Common myeloid progenitor, CD34-positive (primary cell): ENCODE data around the gene NR2F6.
A peak's percentile ranks its signal among the peaks of the same experiment; 100 is the strongest.

ENCODE experiments used
- CTCF ChIA-PET: fragments of 350-600 bp; sonication (Branson Sonifier 250); formaldehyde crosslinking; loops from one replicate; lab custom pipeline; 2021; ENCODE audit warnings: antibody characterized with exemption; lab: Charles Lee
- POLR2A ChIA-PET: fragments of 350-600 bp; sonication (Branson Sonifier 250); formaldehyde crosslinking; loops from one replicate; lab custom pipeline; 2021; ENCODE audit warnings: antibody characterized with exemption; lab: Charles Lee
- DNase-seq, 3 donors: peaks; one replicate each; pipeline versions ENCODE4 v3.0.0 to v3.0.0-alpha.2; 2013
- H3K27ac ChIP-seq, 2 experiments: 1 replicate in 1 of 2; 2 replicates in 1 of 2; pipeline ENCODE4 v1.7.0; 2013; ENCODE audit warnings: inconsistent platforms in 2 of 2, low read length in 2 of 2, mild to moderate bottlenecking in 2 of 2, low read depth in 1 of 2, moderate library complexity in 1 of 2; ENCODE audit not compliant: severe bottlenecking in 2 of 2, insufficient read depth in 1 of 2, poor library complexity in 1 of 2
- H3K27me3 ChIP-seq, 5 experiments: replicated peaks in 2 of 5; 1 replicate in 3 of 5; 2 replicates in 2 of 5; pipeline versions ENCODE4 v1.6.1 to v1.7.0; 2013; ENCODE audit warnings: low read length in 4 of 5, mild to moderate bottlenecking in 2 of 5, moderate library complexity in 2 of 5, inconsistent platforms in 1 of 5; ENCODE audit not compliant: insufficient read depth in 5 of 5, control insufficient read depth in 4 of 5
- H3K36me3 ChIP-seq, 4 experiments: 1 replicate in 2 of 4; 2 replicates in 2 of 4; pipeline versions ENCODE4 v1.6.1 to v1.7.0; 2013; ENCODE audit warnings: low read length in 3 of 4, control low read depth in 1 of 4, mild to moderate bottlenecking in 1 of 4; ENCODE audit not compliant: control insufficient read depth in 4 of 4, insufficient read depth in 4 of 4
- H3K4me1 ChIP-seq, 4 experiments: 1 replicate in 3 of 4; 2 replicates in 1 of 4; pipeline versions ENCODE4 v1.6.1 to v1.7.1; 2013; ENCODE audit warnings: low read length in 3 of 4, mild to moderate bottlenecking in 3 of 4, control low read depth in 1 of 4, inconsistent platforms in 1 of 4, moderate library complexity in 1 of 4; ENCODE audit not compliant: control insufficient read depth in 4 of 4, insufficient read depth in 4 of 4; ENCODE audit errors: control extremely low read depth in 1 of 4
- H3K4me3 ChIP-seq, 7 experiments: 1 replicate in 4 of 7; 2 replicates in 3 of 7; pipeline versions ENCODE4 v1.5.1 to v1.7.0; 2013; ENCODE audit warnings: mild to moderate bottlenecking in 7 of 7, low read length in 6 of 7, moderate library complexity in 6 of 7, inconsistent platforms in 2 of 7, low read depth in 2 of 7, control low read depth in 1 of 7; ENCODE audit not compliant: insufficient read depth in 4 of 7, control insufficient read depth in 1 of 7; ENCODE audit errors: extremely low read depth in 1 of 7
- H3K9me3 ChIP-seq, 5 experiments: 1 replicate in 4 of 5; 2 replicates in 1 of 5; pipeline versions ENCODE4 v1.6.1 to v1.7.1; 2013; ENCODE audit warnings: low read length in 4 of 5, mild to moderate bottlenecking in 2 of 5, inconsistent platforms in 1 of 5, low read depth in 1 of 5, moderate library complexity in 1 of 5; ENCODE audit not compliant: control insufficient read depth in 4 of 5, insufficient read depth in 2 of 5; ENCODE audit errors: control extremely low read depth in 1 of 5
- WGBS: methylation state at CpG from one replicate; pipeline ENCODE4 v1.1.5; 2013; ENCODE audit not compliant: insufficient coverage; 5-methylcytosine and 5-hydroxymethylcytosine counted together

The NR2F6 gene

DNA sequence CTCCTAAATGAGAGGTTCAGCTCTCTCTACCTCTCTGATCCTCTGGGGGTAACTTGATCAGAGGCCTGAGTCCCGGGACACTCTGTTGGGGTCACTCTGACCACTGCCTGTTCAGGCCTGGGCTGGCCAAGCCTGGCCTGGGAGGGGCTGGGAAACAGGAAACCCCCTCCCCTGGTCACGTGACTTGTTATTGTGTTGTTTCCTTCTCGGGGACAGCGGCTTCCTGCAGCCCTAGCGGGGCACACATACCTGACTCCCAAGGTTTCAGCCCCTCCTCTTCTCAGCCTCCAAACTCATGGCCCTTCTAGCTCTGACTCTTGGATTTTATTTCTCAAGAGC, 18.9 kb upstream of the NR2F6 start, which contains the start of gene USHBP1:
Gene USHBP1 (minus strand): TSS at position 105 of the 339 bp plus-strand sequence. CDS start 446 bp downstream, outside the sequence.
- Histone ChIP-seq H3K9me3 (peaks cover 0 to 10% (median 6%) of the 10 kb centered on the region in 5 experiments), H3K4me3 (no peak within 1 kb of the TSS), H3K27ac (no peak within 1 kb of the TSS), H3K27me3 (no peaks in the 10 kb centered on the region), H3K36me3 (peaks cover 0 to 7% (median 4%) of the 10 kb centered on the region in 4 experiments), H3K4me1 (peaks cover 10 to 34% (median 25%) of the 10 kb centered on the region in 4 experiments)
- CTCF ChIA-PET, result interaction anchor here (0.9 to 14.3 kb wide), 7 partner anchors 9 to 125 kb away, joined by 3 to 183 read pairs (median 4); partner anchors contain the start of gene ANKLE1
- POLR2A ChIA-PET, result no interaction called here
- no peak for DNase-seq
- WGBS, result 27% methylated on average over 4 of the region's 5 CpGs

DNA sequence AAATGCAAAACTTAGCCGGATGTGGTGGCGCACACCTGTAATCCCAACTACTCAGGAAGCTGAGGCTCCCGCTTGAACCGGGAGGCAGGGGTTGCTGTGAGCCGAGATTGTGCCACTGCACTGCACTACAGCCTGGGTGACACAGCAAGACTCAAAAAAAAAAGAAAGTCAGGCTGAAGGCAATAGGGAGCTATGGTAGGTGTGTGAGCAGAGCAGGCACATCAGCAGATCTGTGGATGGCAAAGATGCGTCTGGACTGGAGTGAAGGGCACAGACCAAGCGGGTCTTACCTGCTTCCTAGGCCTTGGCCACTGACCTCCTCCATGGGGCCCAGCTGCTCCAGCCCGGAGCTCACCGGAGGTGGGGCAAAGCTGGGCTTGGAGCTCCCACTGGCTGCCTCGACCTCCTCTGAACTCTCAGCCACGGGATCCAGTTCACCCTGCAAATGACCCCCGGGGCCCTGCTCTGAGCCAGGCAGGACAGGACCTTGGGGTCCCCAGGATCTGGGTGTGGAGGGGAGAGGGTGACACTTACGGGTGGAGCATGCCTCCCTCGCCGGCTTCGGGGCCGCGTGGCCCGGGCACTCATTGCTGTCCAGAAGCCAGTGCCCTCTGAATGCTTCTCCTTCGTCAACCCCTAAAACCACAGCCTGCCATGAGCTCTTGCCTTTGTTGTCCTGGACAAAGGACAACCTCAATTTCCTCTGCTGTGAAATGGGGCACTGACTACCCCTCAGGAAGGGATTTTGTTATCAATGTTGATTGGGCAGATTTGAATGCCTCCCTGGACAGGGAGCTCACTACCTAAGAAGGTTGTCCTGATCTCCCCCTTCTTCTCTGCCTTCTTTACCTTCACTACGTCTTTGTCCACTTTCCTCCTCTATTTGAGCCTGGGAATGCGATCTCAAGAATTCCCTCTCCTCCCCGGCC, 18.3 kb upstream of the NR2F6 start:
- Histone ChIP-seq H3K9me3 (peaks cover 0 to 16% (median 11%) of the 10 kb centered on the region in 5 experiments), H3K4me1 (peaks cover 10 to 34% (median 25%) of the 10 kb centered on the region in 4 experiments), H3K36me3 (peaks cover 0 to 5% (median 2%) of the 10 kb centered on the region in 4 experiments), H3K27ac (no peak overlapping the region), H3K4me3 (no peak overlapping the region), H3K27me3 (no peaks in the 10 kb centered on the region)
- no peak for DNase-seq
- CTCF ChIA-PET, result interaction anchor here (0.6 to 14.3 kb wide), 8 partner anchors 8 to 1151 kb away, joined by 3 to 183 read pairs (median 4); partner anchors contain the start of gene ANKLE1
- POLR2A ChIA-PET, result no interaction called here
- 96% methylated on average over 15 of the region's 23 CpGs for WGBS

DNA sequence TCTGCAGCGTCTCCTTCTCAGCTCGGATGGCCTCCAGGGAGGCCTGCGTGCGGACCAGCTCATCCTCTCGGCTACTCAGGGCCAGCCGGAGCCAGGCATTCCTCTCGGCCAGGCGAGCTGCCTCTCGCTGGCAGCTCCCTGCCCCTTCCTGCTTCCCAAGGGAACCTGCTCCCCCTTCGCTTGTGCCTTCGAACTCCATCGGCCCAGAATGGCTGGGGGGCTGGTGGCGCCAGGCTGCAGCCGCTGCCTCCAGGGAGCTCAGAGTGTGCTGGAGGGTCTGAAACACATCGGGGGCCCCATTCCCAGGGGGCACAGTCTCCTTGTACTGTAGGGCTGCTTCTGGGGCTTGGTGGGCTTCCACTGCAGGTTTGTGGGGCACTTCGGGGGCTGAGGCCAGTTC, 16.8 kb upstream of the NR2F6 start:
- POLR2A ChIA-PET, result no interaction called here
- no peak for DNase-seq
- H3K27me3 ChIP-seq, result no peaks in the 10 kb centered on the region
- 89% methylated on average over 8 of the region's 16 CpGs for WGBS
- no peaks in the 10 kb centered on the region for H3K36me3 ChIP-seq
- CTCF ChIA-PET, result interaction anchor here (1.0 to 14.3 kb wide), 3 partner anchors 23 to 127 kb away, joined by 3 to 183 read pairs (median 3); partner anchors contain the start of gene ANKLE1
- no peak overlapping the region for H3K4me3 ChIP-seq
- H3K9me3 ChIP-seq, result peaks cover 0 to 20% (median 12%) of the 10 kb centered on the region in 5 experiments
- H3K4me1 ChIP-seq, result peaks cover 5 to 22% (median 15%) of the 10 kb centered on the region in 4 experiments
- no peak overlapping the region for H3K27ac ChIP-seq

DNA sequence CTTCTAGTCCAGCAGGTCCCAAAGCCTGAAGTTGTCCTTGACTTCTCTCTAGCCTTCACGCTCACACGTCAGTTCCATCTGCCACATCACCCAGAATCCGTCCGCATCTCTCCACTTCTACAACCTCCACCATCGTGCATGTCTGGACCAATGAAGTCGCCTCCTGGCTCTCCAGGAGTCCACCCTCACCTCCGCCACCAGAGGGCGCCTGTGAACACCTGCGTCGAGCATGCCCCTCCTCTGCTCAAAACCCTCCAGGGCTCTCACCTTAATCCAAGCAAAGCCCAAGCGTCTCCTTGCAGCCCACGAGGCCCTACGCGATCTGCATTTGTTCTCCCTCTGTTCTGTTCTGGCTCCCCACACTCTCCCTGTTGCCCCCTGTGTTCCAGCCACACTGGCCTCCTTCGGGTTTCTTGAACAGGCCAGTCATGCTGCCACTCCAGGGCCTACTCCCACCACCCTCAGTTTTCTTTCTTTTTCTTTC, 15.2 kb upstream of the NR2F6 start:
- Histone ChIP-seq H3K4me3 (no peak overlapping the region), H3K4me1 (peaks cover 0 to 11% (median 6%) of the 10 kb centered on the region in 4 experiments), H3K9me3 (peaks cover 0 to 20% (median 12%) of the 10 kb centered on the region in 5 experiments), H3K27ac (no peak overlapping the region), H3K27me3 (no peaks in the 10 kb centered on the region), H3K36me3 (no peaks in the 10 kb centered on the region)
- POLR2A ChIA-PET, result no interaction called here
- CTCF ChIA-PET, result interaction anchor here (0.7 to 14.3 kb wide), 8 partner anchors 9 to 1333 kb away, joined by 3 to 183 read pairs (median 6); partner anchors contain the start of gene ANKLE1
- WGBS, result 54% methylated on average over 15 of the region's 15 CpGs
- DNase-seq, result peak; percentile 82 to 92 (median 90)

DNA sequence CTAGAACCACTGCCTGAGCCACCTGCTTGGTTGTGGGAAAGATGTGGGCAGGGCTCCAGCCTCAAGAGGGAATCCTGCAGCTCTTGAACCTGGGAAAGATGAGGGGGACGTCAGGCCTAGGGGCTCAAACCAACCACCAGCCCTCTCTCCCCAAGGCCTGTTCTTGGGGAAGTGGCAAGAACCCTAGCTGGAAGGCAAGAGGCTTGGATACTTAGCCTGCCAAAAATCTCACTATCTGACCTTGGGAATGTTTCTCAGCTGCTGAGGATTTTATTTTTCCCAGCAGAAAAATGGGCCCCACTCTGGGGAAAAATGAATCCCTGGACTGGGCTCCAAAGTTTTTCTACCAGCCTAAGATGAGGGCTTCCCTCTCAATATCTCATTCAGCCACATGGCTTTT, 14.2 kb upstream of the NR2F6 start:
- no peak for DNase-seq
- H3K9me3 ChIP-seq, result peaks cover 0 to 20% (median 12%) of the 10 kb centered on the region in 5 experiments
- H3K4me3 ChIP-seq, result no peak overlapping the region
- peaks cover 0 to 8% (median 4%) of the 10 kb centered on the region in 4 experiments for H3K4me1 ChIP-seq
- POLR2A ChIA-PET, result no interaction called here
- WGBS, result 67% methylated on average over 1 of the region's 1 CpG
- no peaks in the 10 kb centered on the region for H3K36me3 ChIP-seq
- H3K27ac ChIP-seq, result no peak overlapping the region
- CTCF ChIA-PET, result interaction anchor here (0.9 to 14.3 kb wide), 8 partner anchors 8 to 128 kb away, joined by 3 to 183 read pairs (median 6); partner anchors contain the start of gene ANKLE1
- no peaks in the 10 kb centered on the region for H3K27me3 ChIP-seq

DNA sequence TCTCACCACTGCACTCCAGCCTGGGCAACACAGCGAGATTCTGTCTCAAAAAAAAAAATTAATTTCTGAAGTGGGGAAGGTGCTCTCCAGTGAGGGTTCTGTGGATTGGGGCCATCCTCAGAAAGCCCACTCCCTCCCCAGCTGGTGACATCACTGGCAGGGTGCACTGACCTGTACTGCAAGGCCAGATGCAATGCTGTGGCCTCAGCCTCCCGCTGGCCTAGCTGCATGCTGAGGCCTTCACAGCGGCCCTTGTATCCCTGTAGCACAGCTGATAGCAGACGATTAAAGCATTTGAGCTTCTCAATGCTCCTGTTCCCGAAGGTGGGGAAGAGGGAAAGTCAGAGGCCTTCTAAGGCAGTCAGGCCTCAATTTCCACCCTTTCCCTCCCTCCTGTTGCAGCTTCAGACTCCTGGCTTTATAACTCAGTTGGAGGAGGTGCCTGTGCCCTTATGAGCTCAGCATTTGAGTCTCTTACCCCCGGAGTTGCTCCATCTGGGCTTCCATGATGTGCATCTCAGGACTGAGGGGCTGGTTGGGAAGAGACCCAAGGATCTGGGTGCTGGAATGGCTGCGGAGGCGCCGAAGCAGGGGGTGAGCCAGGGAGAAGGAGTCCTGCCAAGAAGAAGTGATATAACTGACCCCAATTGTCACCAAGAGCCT, 13.5 kb upstream of the NR2F6 start:
- H3K27me3 ChIP-seq, result no peaks in the 10 kb centered on the region
- H3K27ac ChIP-seq, result no peak overlapping the region
- WGBS, result 96% methylated on average over 9 of the region's 9 CpGs
- ChIA-PET CTCF (interaction anchor here (0.7 to 14.3 kb wide), 8 partner anchors 8 to 150 kb away, joined by 3 to 183 read pairs (median 6); partner anchors contain the start of gene ANKLE1), POLR2A (no interaction called here)
- H3K9me3 ChIP-seq, result peaks cover 0 to 20% (median 12%) of the 10 kb centered on the region in 5 experiments
- DNase-seq, result peak in 2 of 3 donors; percentile 54 to 60
- peaks cover 0 to 2% (median 0%) of the 10 kb centered on the region in 4 experiments for H3K4me1 ChIP-seq
- H3K36me3 ChIP-seq, result no peaks in the 10 kb centered on the region
- no peak overlapping the region for H3K4me3 ChIP-seq
